Astrocyte (in vitro differentiated cells and primary cell): ENCODE data around the gene GAB2.

Experiments
- EZH2 ChIP-seq: IDR thresholded peaks from 2 replicates; pipeline ENCODE4 v1.6.1; 2012; ENCODE audit warnings: mild to moderate bottlenecking, low read length, inconsistent platforms; ENCODE audit not compliant: insufficient read depth
- TF ChIP-seq, protein P1 (sequence below): IDR thresholded peaks from 2 replicates; pipeline ENCODE4 v1.5.1; 2011; ENCODE audit warnings: low read depth, mild to moderate bottlenecking, inconsistent platforms, low read length, moderate library complexity; ENCODE audit not compliant: insufficient read depth

- TF ChIP-seq, protein P1, sequence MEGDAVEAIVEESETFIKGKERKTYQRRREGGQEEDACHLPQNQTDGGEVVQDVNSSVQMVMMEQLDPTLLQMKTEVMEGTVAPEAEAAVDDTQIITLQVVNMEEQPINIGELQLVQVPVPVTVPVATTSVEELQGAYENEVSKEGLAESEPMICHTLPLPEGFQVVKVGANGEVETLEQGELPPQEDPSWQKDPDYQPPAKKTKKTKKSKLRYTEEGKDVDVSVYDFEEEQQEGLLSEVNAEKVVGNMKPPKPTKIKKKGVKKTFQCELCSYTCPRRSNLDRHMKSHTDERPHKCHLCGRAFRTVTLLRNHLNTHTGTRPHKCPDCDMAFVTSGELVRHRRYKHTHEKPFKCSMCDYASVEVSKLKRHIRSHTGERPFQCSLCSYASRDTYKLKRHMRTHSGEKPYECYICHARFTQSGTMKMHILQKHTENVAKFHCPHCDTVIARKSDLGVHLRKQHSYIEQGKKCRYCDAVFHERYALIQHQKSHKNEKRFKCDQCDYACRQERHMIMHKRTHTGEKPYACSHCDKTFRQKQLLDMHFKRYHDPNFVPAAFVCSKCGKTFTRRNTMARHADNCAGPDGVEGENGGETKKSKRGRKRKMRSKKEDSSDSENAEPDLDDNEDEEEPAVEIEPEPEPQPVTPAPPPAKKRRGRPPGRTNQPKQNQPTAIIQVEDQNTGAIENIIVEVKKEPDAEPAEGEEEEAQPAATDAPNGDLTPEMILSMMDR = no peak
- no peak for TF ChIP-seq EZH2
These were observed 133.4 kb downstream of the GAB2 start for GRCh38 chr11:78284260-78284659.
